Lower leg skin (tissue), 3 donors: Measurements from ENCODE around the gene SRP9.

ENCODE experiments used
- POLR2A ChIP-seq, 2 donors: fragments of 450-650 bp; IDR thresholded peaks; one replicate each; pipeline ENCODE4 v1.6.1; 2016 to 2017; ENCODE audit warnings: antibody characterized with exemption in 2 of 2, mild to moderate bottlenecking in 1 of 2, moderate library complexity in 1 of 2
- TF ChIP-seq, protein P1 (sequence below), 3 donors: fragments of 450-650 bp; IDR thresholded peaks; one replicate each; pipeline ENCODE4 v1.5.1; 2016; ENCODE audit warnings: antibody characterized with exemption in 3 of 3, mild to moderate bottlenecking in 3 of 3, moderate library complexity in 2 of 3

DNA sequence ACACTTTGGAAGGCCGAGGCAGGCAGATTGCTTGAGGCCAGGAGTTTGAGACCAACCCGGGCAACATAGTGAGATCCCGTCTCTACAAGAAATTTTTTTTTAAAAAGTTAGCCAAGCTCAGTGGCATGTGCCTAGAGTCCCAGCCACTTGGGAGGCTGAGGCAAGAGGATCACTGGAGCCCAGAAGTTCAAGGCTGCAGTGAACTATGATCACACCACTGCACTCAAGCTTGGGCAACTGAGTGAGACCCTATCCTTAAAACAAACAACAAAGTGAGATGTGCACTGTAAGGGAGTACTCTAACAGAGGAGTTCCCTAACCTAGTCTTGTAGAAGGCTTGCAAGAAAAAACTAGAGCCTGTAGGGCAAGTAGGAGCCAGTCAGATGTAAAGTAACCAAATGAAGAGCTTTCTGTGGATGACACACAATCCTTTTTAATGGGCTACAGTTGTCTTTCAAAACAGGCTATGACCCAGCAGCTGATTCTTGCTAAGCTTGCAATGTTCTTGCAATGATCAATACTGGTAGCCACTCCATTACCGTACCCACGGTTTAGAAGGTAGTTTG lies 38.0 kb upstream of the SRP9 start:
- TF ChIP-seq, protein P1, sequence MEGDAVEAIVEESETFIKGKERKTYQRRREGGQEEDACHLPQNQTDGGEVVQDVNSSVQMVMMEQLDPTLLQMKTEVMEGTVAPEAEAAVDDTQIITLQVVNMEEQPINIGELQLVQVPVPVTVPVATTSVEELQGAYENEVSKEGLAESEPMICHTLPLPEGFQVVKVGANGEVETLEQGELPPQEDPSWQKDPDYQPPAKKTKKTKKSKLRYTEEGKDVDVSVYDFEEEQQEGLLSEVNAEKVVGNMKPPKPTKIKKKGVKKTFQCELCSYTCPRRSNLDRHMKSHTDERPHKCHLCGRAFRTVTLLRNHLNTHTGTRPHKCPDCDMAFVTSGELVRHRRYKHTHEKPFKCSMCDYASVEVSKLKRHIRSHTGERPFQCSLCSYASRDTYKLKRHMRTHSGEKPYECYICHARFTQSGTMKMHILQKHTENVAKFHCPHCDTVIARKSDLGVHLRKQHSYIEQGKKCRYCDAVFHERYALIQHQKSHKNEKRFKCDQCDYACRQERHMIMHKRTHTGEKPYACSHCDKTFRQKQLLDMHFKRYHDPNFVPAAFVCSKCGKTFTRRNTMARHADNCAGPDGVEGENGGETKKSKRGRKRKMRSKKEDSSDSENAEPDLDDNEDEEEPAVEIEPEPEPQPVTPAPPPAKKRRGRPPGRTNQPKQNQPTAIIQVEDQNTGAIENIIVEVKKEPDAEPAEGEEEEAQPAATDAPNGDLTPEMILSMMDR (IDR thresholded peaks at IDR 0.05): no peak
- no peak for TF ChIP-seq POLR2A (IDR thresholded peaks at IDR 0.05)
